Suprapubic skin (tissue), 4 donors: ENCODE data around the gene MUS81. TPM values are rescaled to one million over a fixed set of nuclear protein-coding genes. Genes with fewer than 3 reads are reported as not detected.
"Not testable (repeated sequence)": the region's sequence is repeated elsewhere in the genome, so short reads cannot be mapped to it uniquely, and the experiment has no call there.

Source experiments
- DNase-seq, 2 donors: peaks; one replicate each; pipeline ENCODE4 v3.0.0-alpha.2; 2019; ENCODE audit warnings: low spot score in 2 of 2
- H3K27ac ChIP-seq: fragments of 200-600 bp; sonication (generic); one replicate; pipeline ENCODE4 v1.5.1; 2019
- H3K27me3 ChIP-seq: fragments of 200-600 bp; sonication (generic); one replicate; pipeline ENCODE4 v1.5.1; 2019
- H3K36me3 ChIP-seq: fragments of 200-600 bp; sonication (generic); one replicate; pipeline ENCODE4 v1.5.1; 2019
- H3K4me1 ChIP-seq: fragments of 200-600 bp; sonication (generic); one replicate; pipeline ENCODE4 v1.5.1; 2019
- H3K4me3 ChIP-seq: fragments of 200-600 bp; sonication (generic); one replicate; pipeline ENCODE4 v1.5.1; 2019; ENCODE audit warnings: mild to moderate bottlenecking
- H3K9me3 ChIP-seq: fragments of 200-600 bp; sonication (generic); one replicate; pipeline ENCODE4 v1.5.1; 2019
- EP300 ChIP-seq: sonication (generic); formaldehyde crosslinking; IDR thresholded peaks from one replicate; pipeline ENCODE4 v1.6.1; 2017; ENCODE audit warnings: antibody characterized with exemption
- POLR2A ChIP-seq, 2 donors: fragments of 450-650 bp; IDR thresholded peaks; one replicate each; pipeline ENCODE4 v1.6.1; 2017; ENCODE audit warnings: antibody characterized with exemption in 2 of 2, mild to moderate bottlenecking in 2 of 2, moderate library complexity in 2 of 2
- POLR2AphosphoS5 ChIP-seq, 3 donors: sonication (generic); formaldehyde crosslinking; IDR thresholded peaks; one replicate each; pipeline ENCODE4 v1.6.1; 2017; ENCODE audit warnings: antibody characterized with exemption in 3 of 3
- WGBS: methylation state at CpG from one replicate; pipeline ENCODE4 v1.1.5; 2018; 5-methylcytosine and 5-hydroxymethylcytosine counted together
- total RNA-seq, 4 donors: library from RNA; depleted of rRNA; stranded (reverse); fragments of >200 nt; gene quantifications; one replicate each; pipeline ENCODE4 v1.1.0, GENCODE V29; 2016
- TF ChIP-seq, protein P1 (sequence below), 2 donors: fragments of 200-600 bp in 1 of 2; fragments of 450-650 bp in 1 of 2; sonication (generic) in 1 of 2; IDR thresholded peaks; one replicate each; pipeline ENCODE4 v1.5.1; 2016 to 2019; ENCODE audit warnings: antibody characterized with exemption in 2 of 2, mild to moderate bottlenecking in 1 of 2, moderate library complexity in 1 of 2

Gene MUS81
- total RNA-seq, 4 donors from 2014 or later, result 22.8 to 46.2 (median 32.2) TPM

DNA sequence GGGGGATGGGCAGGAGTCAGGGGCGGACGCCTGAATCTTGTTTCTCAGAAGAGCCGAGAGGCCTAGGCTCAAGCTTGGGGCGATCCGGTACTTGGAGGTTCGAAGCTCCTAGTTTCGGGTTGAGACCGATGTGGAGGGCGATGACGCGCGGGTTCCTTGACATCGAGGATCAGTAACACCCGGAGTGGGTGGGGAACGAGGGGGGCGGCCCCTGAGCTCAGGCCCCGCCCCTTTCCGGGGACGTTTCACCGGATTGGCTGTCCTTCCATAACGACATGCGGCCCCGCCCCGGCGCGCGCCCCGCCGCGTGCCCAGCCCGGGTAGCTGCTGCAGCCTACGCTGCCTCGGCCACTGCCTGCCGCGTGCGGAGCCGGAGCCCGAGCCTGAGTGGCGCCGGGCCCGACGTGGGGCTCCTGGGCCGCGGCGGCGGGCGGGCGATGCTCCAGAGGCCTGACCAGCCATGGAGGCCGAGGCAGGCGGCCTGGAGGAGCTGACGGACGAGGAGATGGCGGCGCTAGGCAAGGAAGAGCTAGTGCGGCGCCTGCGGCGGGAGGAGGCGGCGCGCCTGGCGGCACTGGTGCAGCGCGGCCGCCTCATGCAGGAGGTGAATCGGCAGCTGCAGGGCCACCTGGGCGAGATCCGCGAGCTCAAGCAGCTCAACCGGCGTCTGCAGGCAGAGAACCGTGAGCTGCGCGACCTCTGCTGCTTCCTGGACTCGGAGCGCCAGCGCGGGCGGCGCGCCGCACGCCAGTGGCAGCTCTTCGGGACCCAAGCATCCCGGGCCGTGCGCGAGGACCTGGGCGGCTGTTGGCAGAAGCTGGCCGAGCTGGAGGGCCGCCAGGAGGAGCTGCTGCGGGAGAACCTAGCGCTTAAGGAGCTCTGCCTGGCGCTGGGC lies 30.3 kb downstream of the MUS81 start, which contains the start of gene CCDC85B:
CCDC85B (plus strand) TSS at position 350 of the 895 bp plus-strand sequence; CDS start at position 461, 111 bp downstream.
- peak within 1 kb of the TSS; percentile 95 for H3K27ac ChIP-seq
- no peak for TF ChIP-seq EP300
- peak in 1 of 3 donors; percentile 6 for TF ChIP-seq POLR2AphosphoS5 (IDR thresholded peaks at IDR 0.05)
- TF ChIP-seq POLR2A (IDR thresholded peaks at IDR 0.05), result peak in 1 of 2 donors; percentile 91
- under 1% methylated on average over 30 of the region's 94 CpGs for WGBS
- peak within 1 kb of the TSS; percentile 65 for H3K4me3 ChIP-seq
- H3K4me1 ChIP-seq, result peaks cover 66% of the 10 kb centered on the region
- peak; percentile 99 for DNase-seq
- no peaks in the 10 kb centered on the region for H3K9me3 ChIP-seq
- H3K36me3 ChIP-seq, result peaks cover 3% of the 10 kb centered on the region
- H3K27me3 ChIP-seq, result no peaks in the 10 kb centered on the region

DNA sequence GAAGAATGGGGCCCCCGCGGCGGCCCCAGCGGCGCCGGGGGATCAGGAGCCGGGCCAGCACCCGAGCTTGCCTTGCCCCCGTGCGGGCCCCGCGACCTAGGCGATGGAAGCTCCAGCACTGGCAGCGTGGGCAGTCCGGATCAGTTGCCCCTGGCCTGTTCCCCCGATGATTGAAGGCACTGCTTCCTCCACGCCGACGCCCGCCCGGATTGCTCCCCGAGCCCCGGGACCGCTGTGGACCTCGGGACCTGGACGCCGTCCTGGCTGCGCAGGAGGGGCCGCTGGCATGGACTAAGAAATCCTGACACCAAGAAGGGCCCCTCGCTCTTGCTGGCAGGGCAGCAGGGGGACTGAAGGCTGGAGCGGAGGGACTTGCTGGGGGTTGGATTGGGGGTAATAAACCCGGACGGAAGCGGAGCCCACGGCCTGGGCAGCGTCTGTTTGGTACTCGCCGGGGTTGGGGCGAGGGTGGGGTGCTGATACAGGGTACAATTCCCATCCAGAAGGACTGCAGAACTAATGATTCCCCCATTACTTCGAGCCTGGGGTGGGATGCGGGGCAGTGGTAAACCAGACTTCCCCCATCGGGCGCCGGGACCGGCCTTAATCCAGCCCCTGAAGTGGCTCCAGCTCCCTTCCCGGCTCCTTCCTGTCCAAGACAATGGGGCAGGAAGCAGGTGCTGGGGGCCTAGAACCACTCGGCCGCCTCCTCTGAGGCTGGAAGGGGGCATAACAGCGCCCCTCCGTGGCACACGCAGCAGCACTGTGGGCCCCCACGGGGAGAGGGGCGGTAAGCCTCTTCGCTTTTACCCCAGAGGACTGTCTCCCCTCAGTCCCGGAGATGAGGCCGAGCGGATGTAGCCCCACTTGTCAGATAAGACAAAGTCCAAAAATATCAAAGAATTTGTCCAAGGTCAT lies 31.2 kb downstream of the MUS81 start:
- Histone ChIP-seq H3K4me1 (peaks cover 66% of the 10 kb centered on the region), H3K27ac (peak overlapping the region; percentile 95), H3K27me3 (no peaks in the 10 kb centered on the region), H3K4me3 (peak overlapping the region; percentile 65), H3K9me3 (no peaks in the 10 kb centered on the region), H3K36me3 (no peaks in the 10 kb centered on the region)
- 14% methylated on average over 31 of the region's 57 CpGs for WGBS
- peak in 1 of 2 donors; percentile 78 for DNase-seq
- no peak for TF ChIP-seq POLR2A (IDR thresholded peaks at IDR 0.05)
- no peak for TF ChIP-seq EP300
- TF ChIP-seq, protein P1, sequence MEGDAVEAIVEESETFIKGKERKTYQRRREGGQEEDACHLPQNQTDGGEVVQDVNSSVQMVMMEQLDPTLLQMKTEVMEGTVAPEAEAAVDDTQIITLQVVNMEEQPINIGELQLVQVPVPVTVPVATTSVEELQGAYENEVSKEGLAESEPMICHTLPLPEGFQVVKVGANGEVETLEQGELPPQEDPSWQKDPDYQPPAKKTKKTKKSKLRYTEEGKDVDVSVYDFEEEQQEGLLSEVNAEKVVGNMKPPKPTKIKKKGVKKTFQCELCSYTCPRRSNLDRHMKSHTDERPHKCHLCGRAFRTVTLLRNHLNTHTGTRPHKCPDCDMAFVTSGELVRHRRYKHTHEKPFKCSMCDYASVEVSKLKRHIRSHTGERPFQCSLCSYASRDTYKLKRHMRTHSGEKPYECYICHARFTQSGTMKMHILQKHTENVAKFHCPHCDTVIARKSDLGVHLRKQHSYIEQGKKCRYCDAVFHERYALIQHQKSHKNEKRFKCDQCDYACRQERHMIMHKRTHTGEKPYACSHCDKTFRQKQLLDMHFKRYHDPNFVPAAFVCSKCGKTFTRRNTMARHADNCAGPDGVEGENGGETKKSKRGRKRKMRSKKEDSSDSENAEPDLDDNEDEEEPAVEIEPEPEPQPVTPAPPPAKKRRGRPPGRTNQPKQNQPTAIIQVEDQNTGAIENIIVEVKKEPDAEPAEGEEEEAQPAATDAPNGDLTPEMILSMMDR (IDR thresholded peaks at IDR 0.05), result no peak
- TF ChIP-seq POLR2AphosphoS5 (IDR thresholded peaks at IDR 0.05), result no peak

DNA sequence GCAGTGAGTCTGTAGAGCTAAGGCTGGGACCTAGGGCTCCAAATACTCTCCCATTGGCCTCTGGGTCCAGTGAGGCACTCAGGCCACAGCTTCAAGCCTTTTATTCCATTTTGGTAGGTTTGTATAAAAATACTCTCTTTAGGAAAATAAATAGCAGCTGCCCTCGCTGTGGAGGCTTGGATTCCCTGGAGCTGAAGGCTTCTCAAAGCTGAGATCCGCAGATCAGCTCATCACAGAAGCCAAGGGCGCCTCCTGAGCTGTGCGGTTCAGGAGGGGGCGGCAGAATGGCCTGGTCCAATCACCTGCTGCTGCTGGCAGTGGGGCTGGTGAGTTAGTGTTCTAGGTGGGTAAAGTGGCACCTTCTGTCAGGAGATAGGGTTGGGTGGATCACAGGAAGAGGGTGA lies 31.9 kb downstream of the MUS81 start:
- Histone ChIP-seq H3K4me3 (peak overlapping the region; percentile 65), H3K4me1 (peaks cover 62% of the 10 kb centered on the region), H3K27ac (peak overlapping the region; percentile 95)
- DNase-seq, H3K27me3 ChIP-seq, H3K36me3 ChIP-seq, H3K9me3 ChIP-seq: not testable (repeated sequence)
- WGBS, result 57% methylated on average over 4 of the region's 5 CpGs

DNA sequence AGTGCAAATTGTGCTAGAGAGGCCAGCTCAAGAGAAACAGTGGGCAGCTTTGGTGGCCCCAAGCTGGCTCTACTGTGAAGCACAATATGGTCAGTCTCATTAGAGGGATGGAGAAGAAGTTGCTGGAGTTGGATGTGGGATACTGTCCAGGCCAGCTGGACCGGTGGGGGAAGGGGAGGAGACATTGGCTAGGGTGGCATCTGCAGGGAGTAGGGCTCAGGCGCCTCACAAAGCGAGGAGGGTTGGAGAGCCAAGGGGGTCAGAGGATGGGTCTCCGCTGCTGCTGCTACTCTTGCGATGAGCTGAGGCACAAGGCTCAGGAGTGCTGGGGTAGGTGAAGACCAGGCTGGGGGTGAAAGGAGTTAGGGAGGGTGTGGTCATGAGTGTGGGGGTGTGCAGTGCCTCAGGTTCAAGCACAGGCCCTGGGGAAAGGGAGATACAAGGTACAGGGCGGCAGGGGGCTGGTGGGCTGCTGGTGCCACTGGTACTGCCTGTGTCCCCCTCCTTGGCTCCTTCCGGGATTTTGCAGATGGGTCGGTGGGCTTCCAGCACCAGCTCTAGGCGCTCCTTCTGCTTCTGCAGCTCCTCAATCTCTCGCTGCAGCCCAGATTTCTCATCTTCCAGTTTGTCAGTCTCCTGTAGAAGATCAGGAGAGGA lies 32.6 kb downstream of the MUS81 start:
- DNase-seq, result no peak
- Histone ChIP-seq H3K27ac (peak overlapping the region; percentile 95), H3K36me3 (no peaks in the 10 kb centered on the region), H3K27me3 (no peaks in the 10 kb centered on the region), H3K9me3 (no peaks in the 10 kb centered on the region), H3K4me1 (peaks cover 56% of the 10 kb centered on the region), H3K4me3 (peak overlapping the region; percentile 65)
- 77% methylated on average over 10 of the region's 10 CpGs for WGBS
- no peak for TF ChIP-seq EP300
- TF ChIP-seq, protein P1 (IDR thresholded peaks at IDR 0.05), result no peak

DNA sequence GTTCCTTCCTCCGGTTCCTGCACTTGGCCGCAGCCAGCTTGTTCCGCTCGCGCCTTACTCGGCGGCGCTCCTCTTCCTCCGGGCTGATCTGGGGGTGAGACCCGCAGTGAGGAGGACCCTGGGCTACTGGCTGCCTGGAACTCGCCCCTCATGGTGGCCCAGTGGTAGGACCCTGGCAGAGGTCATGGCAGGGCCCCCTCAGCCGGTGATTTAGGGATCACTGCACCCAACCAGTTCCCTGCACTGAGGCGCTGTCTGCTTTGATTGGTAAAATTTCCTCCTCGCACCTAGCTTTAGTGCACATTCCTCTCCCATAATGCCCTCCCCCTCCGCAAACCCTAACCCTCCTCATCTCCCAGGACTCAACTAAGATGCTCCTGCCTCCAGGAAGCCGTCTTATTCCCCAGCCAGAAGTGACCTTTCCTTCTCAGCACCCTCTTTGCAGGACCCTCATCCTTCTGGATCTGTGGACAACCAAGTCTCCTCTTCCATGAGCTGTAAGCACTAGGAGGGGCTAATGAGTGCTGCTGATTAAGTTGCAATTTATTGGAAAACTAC lies 33.9 kb downstream of the MUS81 start:
- 68% methylated on average over 16 of the region's 16 CpGs for WGBS
- DNase-seq, result peak in 1 of 2 donors; percentile 79
- Histone ChIP-seq H3K4me3 (peak overlapping the region; percentile 30), H3K27me3 (no peaks in the 10 kb centered on the region), H3K36me3 (no peaks in the 10 kb centered on the region), H3K4me1 (peaks cover 58% of the 10 kb centered on the region), H3K9me3 (no peaks in the 10 kb centered on the region), H3K27ac (peak overlapping the region; percentile 25)
- TF ChIP-seq, protein P1 (IDR thresholded peaks at IDR 0.05), result no peak
- no peak for TF ChIP-seq POLR2A (IDR thresholded peaks at IDR 0.05)
- no peak for TF ChIP-seq EP300
- no peak for TF ChIP-seq POLR2AphosphoS5 (IDR thresholded peaks at IDR 0.05)
